Neutrophil (primary cell): ENCODE results near the gene RHBG.
"Not testable (repeated sequence)": the region's sequence is repeated elsewhere in the genome, so short reads cannot be mapped to it uniquely, and the experiment has no call there.

Experiments used
- H3K27ac ChIP-seq: fragments of 200-600 bp; sonication (generic); 2 replicates; pipeline ENCODE4 v1.5.1; 2016; ENCODE audit warnings: mild to moderate bottlenecking, moderate library complexity
- H3K27me3 ChIP-seq: fragments of 200-600 bp; sonication (generic); 2 replicates; pipeline ENCODE4 v1.6.0; 2016; ENCODE audit warnings: mild to moderate bottlenecking
- H3K36me3 ChIP-seq: fragments of 200-600 bp; sonication (generic); 2 replicates; pipeline ENCODE4 v1.5.1; 2017
- H3K4me1 ChIP-seq, 2 experiments: fragments of 200-600 bp in 1 of 2; sonication (generic) in 1 of 2; 1 replicate in 1 of 2; 2 replicates in 1 of 2; pipeline versions ENCODE4 v1.5.1 to v1.6.1; 2013 to 2016; ENCODE audit warnings: low read depth in 1 of 2, low read length in 1 of 2, mild to moderate bottlenecking in 1 of 2, moderate library complexity in 1 of 2; ENCODE audit not compliant: control insufficient read depth in 1 of 2, insufficient read depth in 1 of 2
- H3K4me3 ChIP-seq, 2 experiments: fragments of 200-600 bp in 1 of 2; sonication (generic) in 1 of 2; 1 replicate in 1 of 2; 2 replicates in 1 of 2; pipeline ENCODE4 v1.5.1; 2013 to 2016; ENCODE audit warnings: low read depth in 1 of 2, low read length in 1 of 2, mild to moderate bottlenecking in 1 of 2, moderate library complexity in 1 of 2
- H3K9me3 ChIP-seq: fragments of 200-600 bp; sonication (generic); 2 replicates; pipeline ENCODE4 v1.5.1; 2016
- TF ChIP-seq, protein P1 (sequence below): fragments of 200-600 bp; sonication (generic); IDR thresholded peaks from 2 replicates; pipeline ENCODE4 v1.5.1; 2016; ENCODE audit warnings: antibody characterized with exemption

RHBG gene

DNA sequence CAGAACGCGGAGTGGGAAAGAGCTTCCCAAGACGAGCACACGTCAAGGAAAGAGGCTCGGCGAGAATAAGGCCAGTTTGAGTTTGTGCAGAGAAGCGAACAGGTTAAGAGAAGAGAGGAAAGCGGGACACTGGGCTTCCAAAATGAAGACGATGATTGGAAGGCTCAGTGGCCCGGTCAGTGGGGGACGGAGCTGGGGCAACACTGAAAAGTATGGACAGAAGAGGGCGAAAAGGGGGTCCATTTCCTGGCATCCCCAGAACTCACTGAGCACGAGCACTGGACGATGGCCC, 31.2 kb upstream of the RHBG start:
- H3K9me3 ChIP-seq, result no peaks in the 10 kb centered on the region
- no peaks in the 10 kb centered on the region for H3K27me3 ChIP-seq
- peaks cover 24% of the 10 kb centered on the region for H3K36me3 ChIP-seq
- peak overlapping the region; percentile 93 to 99 for H3K4me3 ChIP-seq
- H3K27ac ChIP-seq, result peak overlapping the region; percentile 81
- TF ChIP-seq, protein P1, sequence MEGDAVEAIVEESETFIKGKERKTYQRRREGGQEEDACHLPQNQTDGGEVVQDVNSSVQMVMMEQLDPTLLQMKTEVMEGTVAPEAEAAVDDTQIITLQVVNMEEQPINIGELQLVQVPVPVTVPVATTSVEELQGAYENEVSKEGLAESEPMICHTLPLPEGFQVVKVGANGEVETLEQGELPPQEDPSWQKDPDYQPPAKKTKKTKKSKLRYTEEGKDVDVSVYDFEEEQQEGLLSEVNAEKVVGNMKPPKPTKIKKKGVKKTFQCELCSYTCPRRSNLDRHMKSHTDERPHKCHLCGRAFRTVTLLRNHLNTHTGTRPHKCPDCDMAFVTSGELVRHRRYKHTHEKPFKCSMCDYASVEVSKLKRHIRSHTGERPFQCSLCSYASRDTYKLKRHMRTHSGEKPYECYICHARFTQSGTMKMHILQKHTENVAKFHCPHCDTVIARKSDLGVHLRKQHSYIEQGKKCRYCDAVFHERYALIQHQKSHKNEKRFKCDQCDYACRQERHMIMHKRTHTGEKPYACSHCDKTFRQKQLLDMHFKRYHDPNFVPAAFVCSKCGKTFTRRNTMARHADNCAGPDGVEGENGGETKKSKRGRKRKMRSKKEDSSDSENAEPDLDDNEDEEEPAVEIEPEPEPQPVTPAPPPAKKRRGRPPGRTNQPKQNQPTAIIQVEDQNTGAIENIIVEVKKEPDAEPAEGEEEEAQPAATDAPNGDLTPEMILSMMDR, result no peak
- H3K4me1 ChIP-seq, result peaks cover 12 to 20% of the 10 kb centered on the region in 2 experiments

DNA sequence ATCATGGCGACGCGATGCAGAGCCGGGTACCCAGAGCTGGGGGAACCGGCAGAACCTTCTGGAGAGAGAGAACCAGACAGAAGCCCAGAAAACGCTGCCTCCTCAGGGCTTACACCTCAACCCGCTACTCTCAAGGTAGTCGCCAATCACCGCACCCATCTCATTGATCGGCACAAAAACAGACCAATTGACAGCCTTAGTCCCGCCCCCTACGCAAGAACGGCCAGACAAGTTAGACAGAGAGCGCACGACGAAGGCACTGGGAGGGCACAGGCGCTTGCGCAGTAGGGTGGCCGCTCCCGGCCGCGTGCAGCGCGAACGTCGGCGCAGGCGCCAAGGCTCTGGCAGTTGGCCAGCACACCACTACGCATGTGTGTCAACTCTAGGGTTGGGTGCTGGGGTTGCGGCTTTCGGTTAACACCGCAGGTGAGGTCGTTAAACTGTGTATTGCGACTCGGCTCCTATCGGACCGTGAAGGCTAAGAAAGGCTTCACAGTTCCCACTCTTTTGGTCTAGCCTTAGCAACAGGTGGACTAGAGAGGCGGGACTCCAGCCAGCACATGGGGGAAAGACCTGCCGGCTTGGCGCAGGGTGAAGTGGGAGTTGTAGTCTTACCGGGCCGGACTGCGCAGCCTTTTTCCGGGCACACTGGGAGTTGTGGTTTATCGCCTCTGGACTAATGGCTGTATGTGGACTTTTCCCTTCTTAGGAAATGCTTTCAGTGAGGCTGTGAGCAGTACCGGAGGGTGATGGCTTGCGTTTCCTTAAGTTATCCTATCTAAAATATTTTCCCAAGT, 30.6 kb upstream of the RHBG start, which contains the start of the genes CCT3 and TSACC:
CCT3 (minus strand) TSS at position 113 of the 797 bp plus-strand sequence; CDS start at position 5, 108 bp downstream.
TSACC (plus strand) TSS at position 347 of the 797 bp plus-strand sequence. CDS start 1,232 bp downstream, outside the sequence.
- Histone ChIP-seq H3K36me3 (peaks cover 22% of the 10 kb centered on the region), H3K9me3 (no peaks in the 10 kb centered on the region), H3K4me1 (peaks cover 12 to 20% of the 10 kb centered on the region in 2 experiments), H3K4me3 (peak within 1 kb of the TSS; percentile 93 to 99), H3K27ac (peak within 1 kb of the TSS; percentile 81), H3K27me3 (no peaks in the 10 kb centered on the region)
- TF ChIP-seq, protein P1, result peak; percentile 22

DNA sequence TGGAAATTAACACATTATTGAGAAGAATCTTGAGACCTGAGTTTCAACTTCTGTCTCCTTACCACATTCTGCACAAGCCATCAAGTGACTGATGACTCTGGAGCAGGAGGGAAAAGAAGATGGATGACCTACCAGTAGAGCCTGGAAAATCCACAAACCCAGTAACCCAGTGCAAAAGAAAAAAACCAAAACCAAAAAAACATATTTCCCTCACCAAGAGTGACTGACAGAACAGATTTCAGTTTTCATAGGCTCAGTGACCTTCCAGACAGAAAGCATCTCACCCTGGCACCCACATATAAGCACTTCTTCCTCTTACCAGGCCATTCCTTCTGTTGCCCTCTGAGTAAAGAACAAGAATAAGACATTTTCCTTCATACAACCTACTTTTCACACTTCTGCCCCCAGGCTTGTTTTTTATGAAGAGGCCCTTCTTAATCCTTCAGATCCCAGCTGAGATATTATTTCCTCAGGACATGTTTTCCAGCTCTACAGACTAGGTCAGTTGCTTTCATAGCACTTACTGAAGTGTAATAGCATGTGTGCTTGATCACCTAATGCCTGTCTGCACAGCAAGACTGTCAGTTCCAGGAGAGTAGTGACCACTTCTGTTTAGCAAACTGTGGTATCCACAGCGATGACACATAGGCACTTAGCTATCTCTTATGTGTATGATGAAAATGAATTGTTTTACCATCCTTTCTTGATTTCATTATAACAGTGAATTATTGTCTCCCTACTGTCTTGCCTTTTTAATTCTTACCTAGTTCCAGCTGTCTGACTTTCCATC, 26.6 kb upstream of the RHBG start:
- Histone ChIP-seq H3K36me3 (no peaks in the 10 kb centered on the region), H3K27me3 (peaks cover 22% of the 10 kb centered on the region), H3K4me1 (peaks cover 2 to 10% of the 10 kb centered on the region in 2 experiments), H3K4me3 (no peak overlapping the region), H3K27ac (no peak overlapping the region), H3K9me3 (no peaks in the 10 kb centered on the region)
- TF ChIP-seq, protein P1, result no peak

DNA sequence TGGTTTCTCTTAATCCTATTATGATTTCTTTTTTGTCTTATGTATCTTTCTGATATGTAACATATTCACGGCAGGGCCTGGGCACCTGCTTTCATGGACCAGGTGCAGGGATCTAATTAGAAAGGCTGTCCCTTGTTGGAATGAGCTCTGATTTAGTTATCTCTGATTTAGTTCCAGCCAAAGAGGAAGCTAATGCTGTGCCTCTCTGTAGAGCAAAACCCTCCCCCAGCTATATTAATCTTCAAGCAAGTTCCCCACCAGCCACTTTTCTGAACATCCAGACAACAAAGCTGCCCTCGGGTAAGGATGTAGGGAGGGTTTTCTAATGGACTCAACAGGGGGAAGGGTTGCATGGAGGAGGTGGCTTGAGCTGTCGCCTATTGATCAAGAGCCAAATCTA, 24.6 kb upstream of the RHBG start:
- TF ChIP-seq, protein P1, result no peak
- Histone ChIP-seq H3K4me3 (no peak overlapping the region), H3K4me1 (no peaks in the 10 kb centered on the region), H3K9me3 (no peaks in the 10 kb centered on the region), H3K27me3 (peaks cover 24% of the 10 kb centered on the region), H3K36me3 (no peaks in the 10 kb centered on the region), H3K27ac (no peak overlapping the region)

DNA sequence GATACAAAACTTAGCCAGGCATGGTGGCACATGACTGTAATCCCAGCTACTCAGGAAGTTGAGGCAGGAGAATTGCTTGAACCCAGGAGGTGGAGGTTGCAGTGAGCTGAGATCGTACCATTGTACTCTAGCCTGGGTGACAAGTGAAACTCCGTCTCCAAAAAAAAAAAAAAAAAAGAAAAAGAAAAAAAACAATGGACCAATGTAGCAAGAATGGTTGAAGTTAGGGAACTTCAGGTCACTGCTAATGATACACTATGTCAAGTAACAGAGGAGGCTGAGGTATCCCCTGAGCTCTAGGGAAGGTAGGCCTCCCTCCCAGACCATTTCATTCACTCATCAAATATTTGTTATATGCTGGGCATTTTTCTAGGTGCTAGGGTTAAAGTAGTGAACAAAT, 23.0 kb upstream of the RHBG start:
- not testable (repeated sequence) for H3K4me1 ChIP-seq, H3K9me3 ChIP-seq, H3K27ac ChIP-seq, H3K36me3 ChIP-seq, H3K4me3 ChIP-seq
- H3K27me3 ChIP-seq, result peaks cover 34% of the 10 kb centered on the region

DNA sequence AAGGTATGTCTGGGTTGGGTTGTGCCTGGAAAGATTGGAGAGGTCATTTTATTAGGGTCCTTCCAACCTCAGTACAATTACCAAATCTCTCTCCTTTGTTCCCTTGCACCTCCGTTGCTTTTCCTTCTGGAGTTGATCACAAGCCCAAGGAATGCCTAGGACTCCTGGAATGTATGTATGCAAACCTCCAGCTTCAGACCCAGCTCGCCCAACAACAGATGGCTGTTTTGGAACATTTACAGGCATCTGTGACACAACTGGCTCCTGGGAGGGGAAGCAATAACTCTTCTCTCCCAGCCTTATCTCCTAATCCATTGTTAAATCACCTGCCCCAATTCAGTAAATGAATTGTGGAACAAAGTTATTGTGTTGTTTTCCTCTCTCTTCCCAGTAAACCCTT, 22.4 kb upstream of the RHBG start:
- no peak overlapping the region for H3K27ac ChIP-seq
- TF ChIP-seq, protein P1, result no peak
- no peaks in the 10 kb centered on the region for H3K4me1 ChIP-seq
- no peaks in the 10 kb centered on the region for H3K36me3 ChIP-seq
- peaks cover 39% of the 10 kb centered on the region for H3K27me3 ChIP-seq
- H3K9me3 ChIP-seq, result no peaks in the 10 kb centered on the region
- no peak overlapping the region for H3K4me3 ChIP-seq
